AG04450 (cell line): ENCODE data around the gene UQCRQ. TPM values are rescaled to one million over a fixed set of nuclear protein-coding genes. Genes with fewer than 3 reads are reported as not detected.

ENCODE experiments used
- CTCF ChIA-PET: fragments of 300-600, 350-600 bp; formaldehyde crosslinking; extraction: SDS; loops from one replicate; lab custom pipeline; 2022; ENCODE audit warnings: antibody characterized with exemption, inconsistent platforms; lab: Charles Lee
- POLR2A ChIA-PET: fragments of 350-600 bp; formaldehyde crosslinking; extraction: SDS; loops from one replicate; lab custom pipeline; 2021; ENCODE audit warnings: antibody characterized with exemption, inconsistent platforms; lab: Yijun Ruan, JAX
- DNase-seq: peaks from one replicate; pipeline ENCODE4 v3.0.0-alpha.2; 2011; ENCODE audit warnings: low read depth, low spot score
- H3K27ac ChIP-seq: one replicate; pipeline ENCODE4 v1.5.1; 2012; ENCODE audit warnings: low read depth, low read length, control low read depth
- H3K27me3 ChIP-seq: one replicate; pipeline ENCODE4 v1.6.0; 2012; ENCODE audit warnings: low read length; ENCODE audit not compliant: control insufficient read depth, insufficient read depth
- H3K4me3 ChIP-seq: 2 replicates; pipeline ENCODE4 v1.5.1; 2011; ENCODE audit warnings: mild to moderate bottlenecking, low read depth, low read length, control low read depth
- H3K9me3 ChIP-seq: 2 replicates; pipeline ENCODE4 v1.5.1; 2012; ENCODE audit warnings: low read length; ENCODE audit not compliant: control insufficient read depth, insufficient read depth
- polyA minus RNA-seq: library from RNA; depleted of rRNA, polyadenylated mRNA; stranded (reverse); fragments of >200 nt; gene quantifications from 2 replicates; pipeline ENCODE4 v1.2.3, GENCODE V29; 2011; rRNA and poly(A)+ RNA removed
- polyA plus RNA-seq: library from polyadenylated mRNA; depleted of rRNA; stranded (reverse); fragments of >200 nt; gene quantifications from 2 replicates; pipeline ENCODE4 v1.2.3, GENCODE V29; 2011; rRNA removed
- TF ChIP-seq, protein P1 (sequence below): IDR thresholded peaks from 2 replicates; pipeline ENCODE4 v1.5.1; 2011; ENCODE audit warnings: low read depth, low read length, control low read depth, inconsistent platforms

The UQCRQ gene
- 318 and 329 TPM in 2 replicates for polyA plus RNA-seq
- 18.5 and 20.0 TPM in 2 replicates for polyA minus RNA-seq

DNA sequence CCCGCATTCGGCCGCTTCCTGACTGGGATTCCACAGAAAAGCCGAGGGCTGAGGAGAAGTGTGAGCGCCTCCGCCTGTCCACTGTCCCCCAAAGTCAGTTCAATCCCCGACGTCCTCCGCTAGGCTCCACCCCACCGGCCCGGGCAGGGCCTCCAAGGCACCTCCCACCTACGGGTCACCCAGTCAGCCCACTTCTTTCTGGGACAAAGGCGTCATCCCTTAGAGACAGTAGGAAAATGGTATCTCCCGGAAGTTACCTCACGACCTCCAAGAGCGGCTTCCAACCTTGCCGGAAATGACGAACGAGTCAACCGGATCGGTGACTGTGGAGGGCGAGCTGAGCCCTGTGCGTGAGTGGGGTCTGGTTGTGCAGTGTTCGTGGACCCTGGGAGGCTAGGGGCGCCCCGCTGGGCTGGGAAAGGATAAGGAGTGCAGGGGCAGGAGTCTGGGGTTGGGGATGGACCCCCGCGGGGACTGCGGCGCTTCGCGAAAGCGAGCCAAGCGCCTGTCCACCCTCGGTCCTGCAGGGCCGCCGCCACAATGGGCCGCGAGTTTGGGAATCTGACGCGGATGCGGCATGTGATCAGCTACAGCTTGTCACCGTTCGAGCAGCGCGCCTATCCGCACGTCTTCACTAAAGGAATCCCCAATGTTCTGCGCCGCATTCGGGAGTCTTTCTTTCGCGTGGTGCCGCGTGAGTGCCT lies at the start of gene UQCRQ, which contains the start of gene GDF9:
TSS of gene UQCRQ (plus strand) at position 301 of the 704 bp plus-strand sequence. CDS start at position 541, 240 bp downstream.
TSS of gene GDF9 (minus strand) at position 128 of the 704 bp plus-strand sequence. CDS start 1,936 bp downstream, outside the sequence.
- peak within 1 kb of the TSS; percentile 94 for H3K27ac ChIP-seq
- ChIA-PET POLR2A (interaction anchor here (0.5 to 1.9 kb wide), 12 partner anchors 12 to 149 kb away, joined by 3 to 12 read pairs (median 4); partner anchors contain the start of gene SHROOM1), CTCF (interaction anchor here (1.0 to 3.0 kb wide), 8 partner anchors 17 to 481 kb away, joined by 3 to 23 read pairs (median 5); partner anchors contain the start of gene SHROOM1)
- TF ChIP-seq, protein P1, sequence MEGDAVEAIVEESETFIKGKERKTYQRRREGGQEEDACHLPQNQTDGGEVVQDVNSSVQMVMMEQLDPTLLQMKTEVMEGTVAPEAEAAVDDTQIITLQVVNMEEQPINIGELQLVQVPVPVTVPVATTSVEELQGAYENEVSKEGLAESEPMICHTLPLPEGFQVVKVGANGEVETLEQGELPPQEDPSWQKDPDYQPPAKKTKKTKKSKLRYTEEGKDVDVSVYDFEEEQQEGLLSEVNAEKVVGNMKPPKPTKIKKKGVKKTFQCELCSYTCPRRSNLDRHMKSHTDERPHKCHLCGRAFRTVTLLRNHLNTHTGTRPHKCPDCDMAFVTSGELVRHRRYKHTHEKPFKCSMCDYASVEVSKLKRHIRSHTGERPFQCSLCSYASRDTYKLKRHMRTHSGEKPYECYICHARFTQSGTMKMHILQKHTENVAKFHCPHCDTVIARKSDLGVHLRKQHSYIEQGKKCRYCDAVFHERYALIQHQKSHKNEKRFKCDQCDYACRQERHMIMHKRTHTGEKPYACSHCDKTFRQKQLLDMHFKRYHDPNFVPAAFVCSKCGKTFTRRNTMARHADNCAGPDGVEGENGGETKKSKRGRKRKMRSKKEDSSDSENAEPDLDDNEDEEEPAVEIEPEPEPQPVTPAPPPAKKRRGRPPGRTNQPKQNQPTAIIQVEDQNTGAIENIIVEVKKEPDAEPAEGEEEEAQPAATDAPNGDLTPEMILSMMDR = peak; percentile 42
- peak; percentile 99 for DNase-seq
- H3K4me3 ChIP-seq = peak within 1 kb of the TSS; percentile 97
- H3K27me3 ChIP-seq = no peaks in the 10 kb centered on the region
- no peaks in the 10 kb centered on the region for H3K9me3 ChIP-seq

DNA sequence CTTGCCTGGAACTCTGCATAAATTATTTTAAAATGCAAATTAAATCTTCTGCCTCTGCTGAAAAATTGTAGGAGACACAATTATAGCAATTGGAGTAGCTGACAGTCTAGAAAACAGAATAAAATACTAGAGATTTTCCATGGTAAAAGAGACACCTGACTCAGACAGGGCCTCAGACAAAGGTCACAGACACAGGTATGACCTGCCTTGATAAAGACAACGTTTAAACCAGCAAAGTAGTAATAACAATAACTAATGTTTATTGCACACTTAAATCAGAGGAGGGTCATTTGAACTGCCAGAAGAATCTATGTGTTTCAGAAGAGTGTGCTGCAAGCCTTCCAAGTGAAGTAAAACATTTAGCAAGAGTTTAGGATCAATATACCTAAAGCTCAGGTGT lies 49.4 kb upstream of the UQCRQ start:
- TF ChIP-seq, protein P1 = no peak
- Histone ChIP-seq H3K4me3 (no peak overlapping the region), H3K9me3 (no peaks in the 10 kb centered on the region; the same call in 1 of the 2 replicates), H3K27ac (no peak overlapping the region), H3K27me3 (peaks cover 3% of the 10 kb centered on the region)
- CTCF ChIA-PET = interaction anchor here (1.1 to 8.2 kb wide), 4 partner anchors 32 to 430 kb away, joined by 4 to 147 read pairs (median 36); no protein-coding TSS in a partner anchor
- DNase-seq = no peak
- POLR2A ChIA-PET = no interaction called here

DNA sequence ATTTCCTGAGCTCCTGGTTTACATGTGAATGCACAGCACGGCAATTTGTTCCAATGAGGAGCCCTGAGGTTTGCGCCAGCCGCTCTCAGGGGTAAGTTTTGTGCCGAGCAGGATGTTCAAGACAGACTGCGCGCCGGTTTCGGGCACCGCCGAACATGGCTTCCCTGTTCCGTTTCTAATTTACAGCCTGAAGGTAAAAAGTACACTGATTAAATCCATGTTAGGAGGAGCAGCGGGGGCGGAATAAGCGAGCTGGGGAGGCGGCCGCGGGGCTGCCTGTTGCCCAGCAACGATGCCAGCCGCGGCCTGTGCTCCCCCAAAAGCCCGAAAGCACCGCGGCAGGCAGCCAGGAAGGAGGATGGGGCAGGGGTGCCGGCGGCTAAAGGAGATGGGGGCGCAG lies 47.0 kb upstream of the UQCRQ start:
- Histone ChIP-seq H3K27me3 (no peaks in the 10 kb centered on the region), H3K9me3 (no peaks in the 10 kb centered on the region; the same call in 1 of the 2 replicates), H3K27ac (no peak overlapping the region), H3K4me3 (0 out of 2 replicates have a peak overlapping the region, but pooled peaks have one; percentile 2)
- TF ChIP-seq, protein P1 = no peak
- CTCF ChIA-PET = interaction anchor here (0.6 to 8.2 kb wide), 59 partner anchors 9 to 1552 kb away, joined by 3 to 147 read pairs (median 6); partner anchors contain the start of genes AFF4, CCNI2, GDF9 and IL4
- POLR2A ChIA-PET = interaction anchor here (0.7 to 1.8 kb wide), 3 partner anchors 47 to 65 kb away, joined by 4 to 7 read pairs (median 4); partner anchors contain the start of genes GDF9 and UQCRQ
- DNase-seq = no peak

DNA sequence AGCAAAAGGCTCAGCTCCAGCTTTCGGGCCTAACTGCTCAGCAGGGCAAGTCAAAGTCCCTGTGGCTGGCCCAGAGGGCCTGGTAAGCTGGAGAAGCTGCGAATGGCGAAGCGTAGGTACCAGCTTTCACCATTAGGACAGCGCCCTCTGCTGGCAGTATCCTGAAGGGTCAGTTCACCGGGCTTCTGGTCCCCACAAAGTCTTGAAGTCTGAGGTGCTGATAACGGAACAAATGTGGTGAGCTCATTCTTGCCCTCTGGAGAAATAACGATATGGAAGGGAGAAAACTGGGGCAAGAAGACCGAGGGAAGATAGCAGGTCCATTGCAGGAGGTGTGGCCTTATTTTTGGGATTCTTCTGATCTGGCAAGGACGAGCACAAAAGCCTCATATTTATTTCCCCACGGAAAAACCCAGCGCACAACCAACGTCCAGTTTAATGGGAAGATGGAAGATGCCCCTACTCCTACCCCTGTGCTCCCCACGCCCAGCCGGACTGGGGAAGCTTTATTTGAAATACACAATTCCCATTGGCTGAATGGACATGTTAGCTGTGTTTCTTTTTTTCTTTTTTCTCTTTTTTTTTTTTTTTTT lies 46.2 kb upstream of the UQCRQ start:
- Histone ChIP-seq H3K9me3 (no peaks in the 10 kb centered on the region), H3K4me3 (no peak overlapping the region), H3K27ac (peak overlapping the region; percentile 39), H3K27me3 (no peaks in the 10 kb centered on the region)
- TF ChIP-seq, protein P1 = peak; percentile 95
- CTCF ChIA-PET = interaction anchor here (0.6 to 8.2 kb wide), 87 partner anchors 10 to 1553 kb away, joined by 3 to 147 read pairs (median 5); partner anchors contain the start of genes AFF4, CCNI2, GDF9 and IL4
- POLR2A ChIA-PET = interaction anchor here (0.7 to 1.8 kb wide), 3 partner anchors 36 to 65 kb away, joined by 4 to 7 read pairs (median 4); partner anchors contain the start of genes GDF9 and UQCRQ
- peak; percentile 85 for DNase-seq
